Loucy (cell line): ENCODE measurements around the gene KIAA0319L.
"Not testable (repeated sequence)": the region's sequence is repeated elsewhere in the genome, so short reads cannot be mapped to it uniquely, and the experiment has no call there.

ENCODE experiments used
- H2AFZ ChIP-seq: fragments of 200-600 bp; sonication (generic); 2 replicates; pipeline ENCODE4 v1.6.0; 2016; ENCODE audit warnings: antibody characterized with exemption, mild to moderate bottlenecking, low read length, moderate library complexity
- H3F3A ChIP-seq: fragments of 200-600 bp; 2 replicates; pipeline ENCODE4 v1.6.0; 2016; ENCODE audit warnings: antibody characterized with exemption, low read depth, mild to moderate bottlenecking
- H3K27me3 ChIP-seq: fragments of 200-600 bp; sonication (generic); 2 replicates; pipeline ENCODE4 v1.6.1; 2014; ENCODE audit warnings: low read length, mild to moderate bottlenecking; ENCODE audit not compliant: insufficient read depth, poor library complexity, severe bottlenecking
- H3K36me3 ChIP-seq: fragments of 200-600 bp; sonication (generic); 2 replicates; pipeline ENCODE4 v1.6.1; 2016; ENCODE audit warnings: low read length; ENCODE audit not compliant: insufficient read depth
- H3K4me1 ChIP-seq: fragments of 200-600 bp; sonication (generic); 2 replicates; pipeline ENCODE4 v1.5.1; 2014; ENCODE audit warnings: low read length, mild to moderate bottlenecking; ENCODE audit not compliant: insufficient read depth, poor library complexity, severe bottlenecking
- H3K4me2 ChIP-seq: fragments of 200-600 bp; sonication (generic); 2 replicates; pipeline ENCODE4 v1.6.0; 2014; ENCODE audit warnings: antibody characterized with exemption, low read length, low read depth, mild to moderate bottlenecking; ENCODE audit not compliant: poor library complexity, severe bottlenecking
- H3K4me3 ChIP-seq: fragments of 200-600 bp; sonication (generic); 2 replicates; pipeline ENCODE4 v1.5.1; 2014; ENCODE audit warnings: low read length, mild to moderate bottlenecking, mixed read lengths; ENCODE audit not compliant: poor library complexity, severe bottlenecking
- H3K79me2 ChIP-seq: fragments of 200-600 bp; sonication (generic); 2 replicates; pipeline ENCODE4 v1.6.1; 2014; ENCODE audit warnings: low read length; ENCODE audit not compliant: insufficient read depth
- H3K9ac ChIP-seq: fragments of 200-600 bp; sonication (generic); 2 replicates; pipeline ENCODE4 v1.6.0; 2014; ENCODE audit warnings: mild to moderate bottlenecking, low read depth, low read length, moderate library complexity; ENCODE audit not compliant: poor library complexity, severe bottlenecking
- H3K9me2 ChIP-seq: fragments of 200-600 bp; sonication (generic); replicated peaks from 2 replicates; pipeline ENCODE4 v1.6.1; 2016; ENCODE audit warnings: low read depth, low read length, mixed read lengths
- H3K9me3 ChIP-seq: fragments of 200-600 bp; sonication (generic); 2 replicates; pipeline ENCODE4 v1.6.1; 2014; ENCODE audit warnings: mild to moderate bottlenecking, antibody characterized with exemption, low read length, low read depth; ENCODE audit not compliant: insufficient read depth
- H4K20me1 ChIP-seq: fragments of 200-600 bp; sonication (generic); 2 replicates; pipeline ENCODE4 v1.6.0; 2014; ENCODE audit warnings: antibody characterized with exemption, low read length, mild to moderate bottlenecking; ENCODE audit not compliant: insufficient read depth, poor library complexity, severe bottlenecking
- CTCF ChIP-seq: fragments of 200-600 bp; sonication (generic); conservative IDR thresholded peaks from 2 replicates; pipeline ENCODE4 v1.5.1; 2014; ENCODE audit warnings: mild to moderate bottlenecking, antibody characterized with exemption, low read length
- EZH2phosphoT487 ChIP-seq: fragments of 200-600 bp; IDR thresholded peaks from 2 replicates; pipeline ENCODE4 v1.6.1; 2018; ENCODE audit warnings: antibody characterized with exemption, mild to moderate bottlenecking, moderate library complexity, borderline replicate concordance

The KIAA0319L gene

GRCh38 chr1:35470977-35471613 is 86.1 kb downstream of the KIAA0319L start:
- Histone ChIP-seq H3K9me3 (no peaks in the 10 kb centered on the region), H3K36me3 (peaks cover 39% of the 10 kb centered on the region; the same call in 1 of the 2 replicates), H3K4me2 (no peak overlapping the region), H4K20me1 (no peaks in the 10 kb centered on the region), H3K4me3 (no peak overlapping the region), H3F3A (no peaks in the 10 kb centered on the region), H3K9ac (no peak overlapping the region), H2AFZ (no peak overlapping the region), H3K79me2 (no peaks in the 10 kb centered on the region), H3K4me1 (no peaks in the 10 kb centered on the region), H3K27me3 (no peaks in the 10 kb centered on the region), H3K9me2 (no peaks in the 10 kb centered on the region)
- TF ChIP-seq EZH2phosphoT487 (no peak), CTCF (no peak)

- no peaks in the 10 kb centered on the region for H3K27me3 ChIP-seq
- no peaks in the 10 kb centered on the region for H3K79me2 ChIP-seq
- no peak overlapping the region for H3K4me2 ChIP-seq
- H3F3A ChIP-seq: no peaks in the 10 kb centered on the region
- H4K20me1 ChIP-seq: no peaks in the 10 kb centered on the region
- no peak overlapping the region for H2AFZ ChIP-seq
- no peak overlapping the region for H3K4me3 ChIP-seq
- no peaks in the 10 kb centered on the region for H3K9me2 ChIP-seq
- peaks cover 68% of the 10 kb centered on the region; the same call in 1 of the 2 replicates for H3K36me3 ChIP-seq
- peaks cover 9% of the 10 kb centered on the region; the same call in 1 of the 2 replicates for H3K9me3 ChIP-seq
- TF ChIP-seq EZH2phosphoT487 (no peak), CTCF (no peak)
- no peaks in the 10 kb centered on the region for H3K4me1 ChIP-seq
- H3K9ac ChIP-seq: no peak overlapping the region
Measured at GRCh38 chr1:35466120-35466519, 91.1 kb downstream of the KIAA0319L start.

GRCh38 chr1:35463749-35464148 is 93.5 kb downstream of the KIAA0319L start:
- H3K27me3 ChIP-seq, H3K4me2 ChIP-seq, H3K4me1 ChIP-seq, H3F3A ChIP-seq, H3K9me2 ChIP-seq, H2AFZ ChIP-seq, H3K9me3 ChIP-seq, H3K9ac ChIP-seq, H3K4me3 ChIP-seq, H3K79me2 ChIP-seq, H4K20me1 ChIP-seq: not testable (repeated sequence)
- H3K36me3 ChIP-seq: peaks cover 51% of the 10 kb centered on the region; the same call in 1 of the 2 replicates

- Histone ChIP-seq H3K4me3 (no peak overlapping the region), H3K9me2 (no peaks in the 10 kb centered on the region), H3K4me2 (no peak overlapping the region), H3K4me1 (no peaks in the 10 kb centered on the region), H3K79me2 (no peaks in the 10 kb centered on the region), H3K9ac (no peak overlapping the region), H4K20me1 (no peaks in the 10 kb centered on the region), H3F3A (no peaks in the 10 kb centered on the region), H3K27me3 (no peaks in the 10 kb centered on the region), H2AFZ (no peak overlapping the region), H3K9me3 (peaks cover 9% of the 10 kb centered on the region; the same call in 1 of the 2 replicates), H3K36me3 (peaks cover 46% of the 10 kb centered on the region; the same call in 1 of the 2 replicates)
- no peak for TF ChIP-seq EZH2phosphoT487
- TF ChIP-seq CTCF: no peak
Measured at GRCh38 chr1:35463232-35463631, 94.0 kb downstream of the KIAA0319L start.
